Measurements from ENCODE around the gene AJM1. TPM values are rescaled to one million over a fixed set of nuclear protein-coding genes. Genes with fewer than 3 reads are reported as not detected.
"Not testable (repeated sequence)": the region's sequence is repeated elsewhere in the genome, so short reads cannot be mapped to it uniquely, and the experiment has no call there.

AJM1 gene
- total RNA-seq, 2 donors from 2014 or later, result 4.3 to 12.9 TPM

GRCh38 chr9:136860529-136860928, 18.3 kb downstream of the AJM1 start:
- Mint-ChIP-seq H3K27ac (no peak overlapping the region), H3K4me3 (no peak overlapping the region)

DNA sequence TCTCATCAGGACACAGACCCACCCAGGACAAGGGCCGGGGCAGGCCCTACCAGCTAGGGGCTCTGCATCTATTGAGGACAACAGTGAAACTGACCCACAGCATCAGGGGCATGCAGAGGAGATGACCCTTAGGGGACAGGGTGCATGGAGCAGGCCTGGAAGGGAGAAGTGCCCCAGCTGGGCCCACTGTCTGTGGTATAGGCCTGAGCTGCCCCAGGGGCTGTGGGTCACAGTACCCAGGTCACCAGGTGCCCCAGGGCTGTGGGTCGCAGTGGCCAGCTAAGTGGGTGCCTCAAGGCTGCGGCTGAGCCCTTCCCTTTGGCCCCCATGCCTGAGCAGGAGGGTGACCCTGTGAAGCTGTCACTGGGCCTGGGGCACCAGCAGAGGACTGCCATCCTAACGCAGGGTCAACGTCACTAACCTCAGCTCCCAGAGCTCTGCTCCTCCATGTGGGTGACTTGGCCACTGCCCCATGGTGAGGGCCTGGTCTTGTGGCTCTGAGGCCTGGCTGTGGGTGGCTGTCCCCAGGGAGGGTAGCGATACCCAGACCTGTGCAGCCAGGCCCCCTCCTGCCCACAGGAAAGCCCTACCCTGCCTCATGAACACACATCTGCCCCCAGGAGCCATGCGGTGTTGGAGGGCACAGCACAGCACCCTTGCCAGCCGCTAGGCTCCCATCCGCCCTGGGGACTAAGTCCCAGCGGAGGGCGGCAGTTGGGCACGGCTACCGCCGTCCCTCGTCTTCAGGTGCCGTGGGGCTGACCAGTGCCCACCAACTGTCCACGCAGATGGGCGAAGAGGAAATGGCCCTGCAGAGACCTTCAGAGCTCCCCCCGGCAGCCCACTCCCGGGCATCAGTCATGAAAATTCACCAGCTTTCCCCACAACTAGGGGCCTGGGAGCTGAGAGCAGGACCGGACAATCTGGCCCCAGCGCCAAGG, 18.9 kb downstream of the AJM1 start:
- Mint-ChIP-seq H3K27ac (no peak overlapping the region), H3K9me3 (no peaks in the 10 kb centered on the region), H3K4me3 (no peak overlapping the region), H3K27me3 (no peaks in the 10 kb centered on the region), H3K4me1 (no peaks in the 10 kb centered on the region), H3K36me3 (ENCODE audit: low read depth) (peaks cover 47% of the 10 kb centered on the region)
- ATAC-seq (replicated peaks), result no peak

More at GRCh38 chr9:136860529-136860928, 18.3 kb downstream of the AJM1 start:
- H3K9me3 Mint-ChIP-seq, result no peaks in the 10 kb centered on the region
- H3K36me3 Mint-ChIP-seq (ENCODE audit: low read depth), result peaks cover 47% of the 10 kb centered on the region
- H3K4me1 Mint-ChIP-seq, result no peaks in the 10 kb centered on the region
- no peaks in the 10 kb centered on the region for H3K27me3 Mint-ChIP-seq
- no peak for ATAC-seq (replicated peaks)

- peak overlapping the region; percentile 38 for H3K27ac Mint-ChIP-seq
- no peaks in the 10 kb centered on the region for H3K9me3 Mint-ChIP-seq
- ATAC-seq (replicated peaks), result no peak
- no peaks in the 10 kb centered on the region for H3K27me3 Mint-ChIP-seq
- no peaks in the 10 kb centered on the region for H3K4me1 Mint-ChIP-seq
- H3K36me3 Mint-ChIP-seq (ENCODE audit: low read depth), result peaks cover 47% of the 10 kb centered on the region
- no peak overlapping the region for H3K4me3 Mint-ChIP-seq
Measured at GRCh38 chr9:136861874-136862457, 19.7 kb downstream of the AJM1 start.

GRCh38 chr9:136862849-136863622, 20.8 kb downstream of the AJM1 start:
- Mint-ChIP-seq H3K36me3 (ENCODE audit: low read depth) (peaks cover 47% of the 10 kb centered on the region), H3K9me3 (no peaks in the 10 kb centered on the region), H3K27ac (no peak overlapping the region), H3K4me1 (no peaks in the 10 kb centered on the region), H3K4me3 (no peak overlapping the region), H3K27me3 (no peaks in the 10 kb centered on the region)
- ATAC-seq (replicated peaks), result no peak

DNA sequence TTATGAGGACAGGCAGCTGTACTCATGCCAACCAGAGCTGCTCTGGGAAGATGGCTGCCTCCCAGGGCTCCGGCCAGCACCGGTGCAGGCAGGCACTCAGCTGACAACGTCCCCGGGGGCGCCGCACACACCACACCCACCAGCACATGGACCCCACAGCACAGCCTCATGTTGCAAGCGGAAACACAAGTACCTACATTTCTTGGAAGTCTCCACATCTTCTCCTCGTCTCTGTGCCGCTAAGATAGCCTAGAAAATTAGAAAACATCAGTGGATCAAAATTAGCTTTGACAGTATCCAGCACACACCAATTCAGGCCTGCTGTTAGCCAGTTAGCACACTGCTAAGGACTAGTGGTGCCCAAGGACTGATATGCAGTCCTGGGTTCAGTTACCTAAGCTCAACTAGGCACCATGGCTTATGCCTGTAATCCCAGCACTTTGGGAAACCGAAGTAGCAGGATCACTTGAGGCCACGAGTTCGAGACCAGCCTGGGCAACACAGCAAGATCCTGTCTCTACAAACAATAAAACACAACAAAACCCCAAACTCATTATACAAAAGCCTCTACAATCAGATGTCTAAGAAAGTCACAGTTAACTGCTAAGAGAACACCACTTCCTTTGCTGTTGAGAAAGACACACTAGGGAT, 21.5 kb downstream of the AJM1 start:
- Mint-ChIP-seq H3K27me3 (no peaks in the 10 kb centered on the region), H3K4me3 (no peak overlapping the region), H3K36me3 (ENCODE audit: low read depth) (peaks cover 47% of the 10 kb centered on the region), H3K4me1 (no peaks in the 10 kb centered on the region), H3K9me3 (no peaks in the 10 kb centered on the region), H3K27ac (no peak overlapping the region)
- ATAC-seq (replicated peaks), result no peak

DNA sequence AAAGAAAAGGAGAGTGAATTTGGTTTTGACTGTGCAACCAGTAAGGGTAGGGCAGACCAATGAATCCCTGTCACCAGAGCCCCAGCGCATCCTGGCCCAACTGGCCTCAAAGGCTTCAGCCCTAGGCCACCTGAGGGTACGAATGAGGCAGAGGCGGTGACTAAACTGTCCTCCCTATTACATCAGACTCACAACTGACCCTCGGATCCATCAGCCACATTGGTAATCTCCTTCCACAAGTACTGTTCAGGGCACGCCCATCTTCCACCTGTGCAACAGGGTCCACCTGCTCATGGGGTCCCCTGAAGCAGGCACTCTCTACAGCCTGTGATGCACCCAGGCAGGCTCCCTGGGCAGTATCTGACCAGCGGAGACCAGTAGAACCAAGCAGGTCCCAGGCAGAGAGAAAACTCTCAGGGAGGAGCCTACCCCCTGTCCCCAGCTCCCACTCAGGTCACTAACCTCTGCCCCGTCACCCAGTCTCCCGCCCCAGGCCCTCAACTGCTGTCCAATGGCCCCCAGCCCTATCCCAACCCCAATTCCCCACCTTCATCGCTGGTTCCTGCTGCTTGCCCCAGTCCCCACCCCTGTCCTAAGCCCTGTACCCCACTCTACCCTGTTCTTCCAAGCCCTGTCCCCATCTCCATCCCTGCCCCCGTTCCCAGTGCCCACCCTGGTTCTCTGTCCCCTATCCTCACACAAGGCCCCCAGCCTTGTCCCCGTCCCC, 22.9 kb downstream of the AJM1 start:
- H3K27me3 Mint-ChIP-seq, result no peaks in the 10 kb centered on the region
- H3K27ac Mint-ChIP-seq, result peak overlapping the region; percentile 86
- no peaks in the 10 kb centered on the region for H3K4me1 Mint-ChIP-seq
- H3K36me3 Mint-ChIP-seq (ENCODE audit: low read depth), result peaks cover 46% of the 10 kb centered on the region
- ATAC-seq (replicated peaks), result no peak
- peak overlapping the region; percentile 85 for H3K4me3 Mint-ChIP-seq
- H3K9me3 Mint-ChIP-seq, result no peaks in the 10 kb centered on the region

DNA sequence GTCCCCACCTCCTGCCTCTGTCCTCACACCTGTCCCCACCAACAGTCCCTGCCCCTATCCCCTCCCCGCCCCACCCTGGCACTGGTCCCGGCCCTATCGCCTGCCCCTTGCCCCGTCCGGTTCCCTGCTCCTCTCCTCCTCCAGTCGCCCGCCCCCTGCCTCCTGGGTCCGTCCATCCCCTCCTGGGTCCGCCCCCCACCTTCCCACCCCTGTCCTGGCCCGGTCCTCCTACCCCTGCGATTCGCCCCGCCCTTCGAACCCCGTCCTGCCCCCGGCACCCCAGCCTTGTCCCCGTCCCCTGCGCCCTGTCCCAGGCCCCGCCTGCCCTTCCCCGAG, 23.5 kb downstream of the AJM1 start:
- Mint-ChIP-seq H3K36me3 (ENCODE audit: low read depth) (peaks cover 41% of the 10 kb centered on the region), H3K9me3 (no peaks in the 10 kb centered on the region), H3K4me3 (peak overlapping the region; percentile 85), H3K27me3 (no peaks in the 10 kb centered on the region), H3K27ac (peak overlapping the region; percentile 86), H3K4me1 (no peaks in the 10 kb centered on the region)
- ATAC-seq (replicated peaks), result peak; percentile 5

- peaks cover 33% of the 10 kb centered on the region for H3K36me3 Mint-ChIP-seq (ENCODE audit: low read depth)
- H3K27ac Mint-ChIP-seq; H3K27me3 Mint-ChIP-seq; H3K4me1 Mint-ChIP-seq; H3K9me3 Mint-ChIP-seq; ATAC-seq (replicated peaks): not testable (repeated sequence)
- H3K4me3 Mint-ChIP-seq, result peak overlapping the region; percentile 85
Measured at GRCh38 chr9:136866898-136867421, 24.7 kb downstream of the AJM1 start.

DNA sequence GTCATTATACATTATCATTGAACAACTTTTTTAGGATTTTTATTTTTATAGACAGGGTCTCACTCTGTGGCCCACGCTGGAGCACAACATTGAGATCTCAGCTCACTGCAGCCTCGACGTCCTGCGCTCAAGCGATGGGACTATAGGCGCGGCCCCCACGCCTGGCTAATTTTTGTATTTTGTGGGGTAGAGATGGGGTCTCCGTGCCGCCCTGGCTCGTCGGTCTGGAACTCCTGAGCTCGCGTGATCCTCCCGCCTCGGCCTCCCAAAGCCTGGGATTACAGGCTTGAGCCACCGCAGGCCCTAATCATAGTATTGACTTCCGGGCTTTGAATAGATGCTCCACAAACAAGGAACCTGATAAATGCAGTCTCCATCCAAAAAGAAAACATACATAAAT, 25.2 kb downstream of the AJM1 start:
- peaks cover 28% of the 10 kb centered on the region for H3K36me3 Mint-ChIP-seq (ENCODE audit: low read depth)
- no peaks in the 10 kb centered on the region for H3K4me1 Mint-ChIP-seq
- ATAC-seq (replicated peaks), result no peak
- H3K27me3 Mint-ChIP-seq, result no peaks in the 10 kb centered on the region
- peak overlapping the region; percentile 85 for H3K4me3 Mint-ChIP-seq
- H3K9me3 Mint-ChIP-seq, result no peaks in the 10 kb centered on the region
- no peak overlapping the region for H3K27ac Mint-ChIP-seq

DNA sequence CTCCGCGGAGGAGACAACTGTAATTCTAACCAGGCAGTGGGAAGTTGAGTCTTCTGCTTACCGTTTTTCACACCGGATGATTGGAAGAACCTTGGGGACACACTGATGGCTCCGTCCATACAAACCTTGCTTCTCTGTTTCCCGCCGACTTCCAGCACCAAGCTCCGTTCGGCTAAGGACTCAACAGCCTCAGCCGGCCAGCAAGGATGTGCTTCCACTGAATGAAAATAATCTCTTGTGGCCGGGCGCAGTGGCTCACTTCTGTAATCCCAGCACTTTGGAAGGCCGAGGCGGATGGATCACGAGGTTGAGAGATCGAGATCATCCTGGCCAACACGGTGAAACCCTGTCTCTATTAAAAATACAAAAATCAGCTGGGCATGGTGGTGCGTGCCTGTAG, 25.6 kb downstream of the AJM1 start:
- H3K4me3 Mint-ChIP-seq, result peak overlapping the region; percentile 85
- H3K9me3 Mint-ChIP-seq, result no peaks in the 10 kb centered on the region
- no peaks in the 10 kb centered on the region for H3K27me3 Mint-ChIP-seq
- no peak for ATAC-seq (replicated peaks)
- peaks cover 24% of the 10 kb centered on the region for H3K36me3 Mint-ChIP-seq (ENCODE audit: low read depth)
- no peaks in the 10 kb centered on the region for H3K4me1 Mint-ChIP-seq
- no peak overlapping the region for H3K27ac Mint-ChIP-seq

GRCh38 chr9:136868644-136869043, 26.4 kb downstream of the AJM1 start:
- no peaks in the 10 kb centered on the region for H3K27me3 Mint-ChIP-seq
- H3K27ac Mint-ChIP-seq, result no peak overlapping the region
- peak overlapping the region; percentile 16 for H3K4me3 Mint-ChIP-seq
- no peak for ATAC-seq (replicated peaks)
- H3K4me1 Mint-ChIP-seq, result no peaks in the 10 kb centered on the region
- H3K36me3 Mint-ChIP-seq (ENCODE audit: low read depth), result peaks cover 16% of the 10 kb centered on the region
- H3K9me3 Mint-ChIP-seq, result no peaks in the 10 kb centered on the region

- H3K9me3 Mint-ChIP-seq; H3K4me1 Mint-ChIP-seq; ATAC-seq (replicated peaks); H3K27me3 Mint-ChIP-seq; H3K36me3 Mint-ChIP-seq (ENCODE audit: low read depth); H3K4me3 Mint-ChIP-seq; H3K27ac Mint-ChIP-seq: not testable (repeated sequence)
Measured at GRCh38 chr9:136869611-136870010, 27.3 kb downstream of the AJM1 start.

GRCh38 chr9:136875155-136875554, 32.9 kb downstream of the AJM1 start:
- Mint-ChIP-seq H3K27ac (no peak overlapping the region), H3K27me3 (no peaks in the 10 kb centered on the region), H3K9me3 (no peaks in the 10 kb centered on the region), H3K4me1 (no peaks in the 10 kb centered on the region), H3K36me3 (ENCODE audit: low read depth) (no peaks in the 10 kb centered on the region), H3K4me3 (no peak overlapping the region)
- ATAC-seq (replicated peaks), result no peak

- Mint-ChIP-seq H3K4me1 (peaks cover 2% of the 10 kb centered on the region), H3K27ac (peak overlapping the region; percentile 18), H3K9me3 (no peaks in the 10 kb centered on the region), H3K36me3 (ENCODE audit: low read depth) (no peaks in the 10 kb centered on the region), H3K27me3 (no peaks in the 10 kb centered on the region), H3K4me3 (no peak overlapping the region)
- no peak for ATAC-seq (replicated peaks)
Measured at GRCh38 chr9:136876476-136876875, 34.2 kb downstream of the AJM1 start.
